Smooth muscle cell (in vitro differentiated cells): Measurements from ENCODE around the gene CRB2. TPM values are rescaled to one million over a fixed set of nuclear protein-coding genes. Genes with fewer than 3 reads are reported as not detected.

ENCODE experiments used
- DNase-seq: peaks from one replicate; lab custom pipeline; 2025; ENCODE audit not compliant: unreplicated experiment; lab: John Stamatoyannopoulos, UW
- H2AFZ ChIP-seq: fragments of 200-600 bp; sonication (generic); 2 replicates; pipeline ENCODE4 v1.6.0; 2016; ENCODE audit warnings: antibody characterized with exemption, low read depth, mild to moderate bottlenecking
- H3F3A ChIP-seq: fragments of 200-600 bp; sonication (generic); 2 replicates; pipeline ENCODE4 v1.6.0; 2017; ENCODE audit warnings: antibody characterized with exemption, low read depth
- H3K27ac ChIP-seq: fragments of 200-600 bp; sonication (generic); 2 replicates; pipeline ENCODE4 v1.5.1; 2016; ENCODE audit warnings: low read depth, mild to moderate bottlenecking
- H3K27me3 ChIP-seq: fragments of 200-600 bp; sonication (generic); 2 replicates; pipeline ENCODE4 v1.6.1; 2016; ENCODE audit warnings: low read depth, mild to moderate bottlenecking
- H3K36me3 ChIP-seq: fragments of 200-600 bp; sonication (generic); 2 replicates; pipeline ENCODE4 v1.5.1; 2016; ENCODE audit warnings: low read depth
- H3K4me1 ChIP-seq: fragments of 200-600 bp; sonication (generic); 2 replicates; pipeline ENCODE4 v1.5.1; 2016; ENCODE audit warnings: low read depth
- H3K4me2 ChIP-seq: fragments of 200-600 bp; sonication (generic); 2 replicates; pipeline ENCODE4 v1.6.0; 2016; ENCODE audit warnings: mild to moderate bottlenecking
- H3K4me3 ChIP-seq: fragments of 200-600 bp; sonication (generic); 2 replicates; pipeline ENCODE4 v1.5.1; 2016; ENCODE audit warnings: mild to moderate bottlenecking
- H3K79me2 ChIP-seq: fragments of 200-600 bp; sonication (generic); 2 replicates; pipeline ENCODE4 v1.6.0; 2016; ENCODE audit warnings: low read depth, mild to moderate bottlenecking
- H3K9ac ChIP-seq: fragments of 200-600 bp; sonication (generic); 2 replicates; pipeline ENCODE4 v1.6.0; 2016; ENCODE audit warnings: low read depth
- H3K9me3 ChIP-seq: fragments of 200-600 bp; sonication (generic); replicated peaks from 2 replicates; pipeline ENCODE4 v1.5.1; 2016; ENCODE audit warnings: low read depth
- H4K20me1 ChIP-seq: fragments of 200-600 bp; sonication (generic); 2 replicates; pipeline ENCODE4 v1.6.0; 2016; ENCODE audit warnings: low read depth
- WGBS: methylation state at CpG from one replicate; pipeline ENCODE4 v1.1.7; 2016; ENCODE audit warnings: low lambda C conversion rate; 5-methylcytosine and 5-hydroxymethylcytosine counted together
- polyA plus RNA-seq: library from polyadenylated mRNA; unstranded; fragments of >200 nt; fragmentation: Nextera tagmentation; extraction: Ambion mirVana; gene quantifications from 2 replicates; pipeline ENCODE4 v1.2.1, GENCODE V29; 2016
- total RNA-seq: library from RNA; depleted of rRNA; stranded (reverse); fragments of >200 nt; gene quantifications from 2 replicates; pipeline ENCODE4 v1.2.3, GENCODE V29; 2014
- TF ChIP-seq, protein P1 (sequence below): fragments of 200-600 bp; sonication (generic); IDR thresholded peaks from 2 replicates; pipeline ENCODE4 v1.5.1; 2017; ENCODE audit warnings: borderline replicate concordance, mild to moderate bottlenecking, antibody characterized with exemption; ENCODE audit not compliant: insufficient read depth, poor library complexity, severe bottlenecking

CRB2 gene
- total and polyA plus RNA-seq, 2 experiments from 2014 or later = 1.7 to 3.1 TPM

- Histone ChIP-seq H2AFZ (no peak overlapping the region), H3K27ac (no peak overlapping the region), H3K27me3 (no peaks in the 10 kb centered on the region), H3K9ac (no peak overlapping the region), H3K36me3 (no peaks in the 10 kb centered on the region), H3K9me3 (no peaks in the 10 kb centered on the region), H4K20me1 (no peaks in the 10 kb centered on the region), H3K4me3 (no peak overlapping the region), H3K79me2 (no peaks in the 10 kb centered on the region), H3K4me1 (no peaks in the 10 kb centered on the region), H3K4me2 (no peak overlapping the region), H3F3A (peaks cover 4% of the 10 kb centered on the region)
- TF ChIP-seq, protein P1, sequence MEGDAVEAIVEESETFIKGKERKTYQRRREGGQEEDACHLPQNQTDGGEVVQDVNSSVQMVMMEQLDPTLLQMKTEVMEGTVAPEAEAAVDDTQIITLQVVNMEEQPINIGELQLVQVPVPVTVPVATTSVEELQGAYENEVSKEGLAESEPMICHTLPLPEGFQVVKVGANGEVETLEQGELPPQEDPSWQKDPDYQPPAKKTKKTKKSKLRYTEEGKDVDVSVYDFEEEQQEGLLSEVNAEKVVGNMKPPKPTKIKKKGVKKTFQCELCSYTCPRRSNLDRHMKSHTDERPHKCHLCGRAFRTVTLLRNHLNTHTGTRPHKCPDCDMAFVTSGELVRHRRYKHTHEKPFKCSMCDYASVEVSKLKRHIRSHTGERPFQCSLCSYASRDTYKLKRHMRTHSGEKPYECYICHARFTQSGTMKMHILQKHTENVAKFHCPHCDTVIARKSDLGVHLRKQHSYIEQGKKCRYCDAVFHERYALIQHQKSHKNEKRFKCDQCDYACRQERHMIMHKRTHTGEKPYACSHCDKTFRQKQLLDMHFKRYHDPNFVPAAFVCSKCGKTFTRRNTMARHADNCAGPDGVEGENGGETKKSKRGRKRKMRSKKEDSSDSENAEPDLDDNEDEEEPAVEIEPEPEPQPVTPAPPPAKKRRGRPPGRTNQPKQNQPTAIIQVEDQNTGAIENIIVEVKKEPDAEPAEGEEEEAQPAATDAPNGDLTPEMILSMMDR = no peak
- DNase-seq = no peak
- WGBS = 92% methylated on average over 27 of the region's 27 CpGs
Observed at GRCh38 chr9:123382653-123383511, 26.9 kb downstream of the CRB2 start.

DNA sequence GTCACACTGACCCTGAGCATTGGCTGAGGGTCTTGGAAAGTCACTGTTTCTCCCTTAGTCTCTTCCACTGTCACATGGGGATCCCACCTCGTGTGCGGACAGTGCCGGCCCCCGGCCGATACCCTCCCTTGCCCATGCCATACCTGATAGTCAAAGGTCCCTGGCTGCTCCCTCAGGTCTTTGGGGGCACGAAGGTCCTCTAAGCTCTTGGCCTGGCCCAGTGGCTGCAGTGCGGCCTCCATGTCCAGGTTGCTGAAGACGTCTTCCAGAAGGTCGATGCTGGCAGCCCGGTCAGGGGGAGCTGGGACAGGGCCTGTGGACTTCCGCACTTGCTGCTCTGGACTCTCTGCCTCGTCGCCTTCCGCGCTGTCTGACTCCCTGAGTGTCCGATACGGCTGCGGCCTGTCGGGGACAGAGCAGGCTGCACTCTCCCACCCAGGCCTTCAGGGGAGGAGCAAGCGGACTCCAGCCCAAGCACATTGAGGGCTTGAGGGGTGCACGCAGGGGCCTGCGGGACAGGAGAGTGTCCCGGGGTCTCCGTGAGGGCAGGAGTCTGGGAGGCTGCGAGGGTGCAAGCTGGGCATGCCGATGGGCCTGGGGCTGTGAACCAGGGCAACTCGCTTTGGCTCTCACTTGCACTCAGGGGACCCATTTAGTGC, 27.6 kb downstream of the CRB2 start:
- no peak overlapping the region for H2AFZ ChIP-seq
- no peaks in the 10 kb centered on the region for H3K36me3 ChIP-seq
- WGBS = 92% methylated on average over 26 of the region's 27 CpGs
- TF ChIP-seq, protein P1 = no peak
- DNase-seq = no peak
- H3K4me3 ChIP-seq = no peak overlapping the region
- H3K79me2 ChIP-seq = no peaks in the 10 kb centered on the region
- H3F3A ChIP-seq = no peaks in the 10 kb centered on the region
- H3K27ac ChIP-seq = no peak overlapping the region
- H3K9ac ChIP-seq = no peak overlapping the region
- no peaks in the 10 kb centered on the region for H3K4me1 ChIP-seq
- H3K27me3 ChIP-seq = no peaks in the 10 kb centered on the region
- no peaks in the 10 kb centered on the region for H4K20me1 ChIP-seq
- H3K4me2 ChIP-seq = no peak overlapping the region
- no peaks in the 10 kb centered on the region for H3K9me3 ChIP-seq

- TF ChIP-seq, protein P1 = no peak
- Histone ChIP-seq H3K27ac (no peak overlapping the region), H3K9me3 (no peaks in the 10 kb centered on the region), H3K79me2 (no peaks in the 10 kb centered on the region), H3K4me2 (no peak overlapping the region), H4K20me1 (no peaks in the 10 kb centered on the region), H3K27me3 (no peaks in the 10 kb centered on the region), H3K4me3 (no peak overlapping the region), H3K4me1 (no peaks in the 10 kb centered on the region), H3F3A (no peaks in the 10 kb centered on the region), H3K9ac (no peak overlapping the region), H3K36me3 (no peaks in the 10 kb centered on the region), H2AFZ (no peak overlapping the region)
- WGBS = 89% methylated on average over 14 of the region's 14 CpGs
- no peak for DNase-seq
Observed at GRCh38 chr9:123387686-123388085, 31.7 kb downstream of the CRB2 start.
